Measurements from ENCODE around the gene CORIN. TPM values are rescaled to one million over a fixed set of nuclear protein-coding genes. Genes with fewer than 3 reads are reported as not detected.

CORIN gene
- total and polyA plus RNA-seq, 2 experiments from 2014 or later = not detected

DNA sequence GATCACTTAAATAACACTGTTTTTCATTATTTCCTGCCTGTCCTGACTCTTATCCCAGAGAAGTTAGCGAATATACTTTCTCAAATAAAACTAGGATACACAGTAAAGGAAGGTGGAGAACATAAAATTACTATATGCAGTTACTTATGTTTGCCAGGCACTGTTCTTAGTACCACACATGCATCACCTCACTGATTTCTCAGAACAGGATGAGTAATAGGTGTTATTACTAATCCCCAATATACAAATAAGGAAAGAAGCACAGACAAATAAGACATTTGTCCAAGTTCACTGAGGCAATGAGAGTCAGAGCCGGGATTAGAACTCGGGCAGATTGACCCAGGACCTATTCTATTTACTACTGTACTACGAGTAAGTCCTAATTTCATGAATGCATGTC lies 91.7 kb downstream of the CORIN start:
- H3K4me1 ChIP-seq (ENCODE audit: insufficient read depth) = peaks cover 15% of the 10 kb centered on the region
- DNase-seq (ENCODE audit: low spot score) (no peak), ATAC-seq (no peak)
- TF ChIP-seq, protein P1, sequence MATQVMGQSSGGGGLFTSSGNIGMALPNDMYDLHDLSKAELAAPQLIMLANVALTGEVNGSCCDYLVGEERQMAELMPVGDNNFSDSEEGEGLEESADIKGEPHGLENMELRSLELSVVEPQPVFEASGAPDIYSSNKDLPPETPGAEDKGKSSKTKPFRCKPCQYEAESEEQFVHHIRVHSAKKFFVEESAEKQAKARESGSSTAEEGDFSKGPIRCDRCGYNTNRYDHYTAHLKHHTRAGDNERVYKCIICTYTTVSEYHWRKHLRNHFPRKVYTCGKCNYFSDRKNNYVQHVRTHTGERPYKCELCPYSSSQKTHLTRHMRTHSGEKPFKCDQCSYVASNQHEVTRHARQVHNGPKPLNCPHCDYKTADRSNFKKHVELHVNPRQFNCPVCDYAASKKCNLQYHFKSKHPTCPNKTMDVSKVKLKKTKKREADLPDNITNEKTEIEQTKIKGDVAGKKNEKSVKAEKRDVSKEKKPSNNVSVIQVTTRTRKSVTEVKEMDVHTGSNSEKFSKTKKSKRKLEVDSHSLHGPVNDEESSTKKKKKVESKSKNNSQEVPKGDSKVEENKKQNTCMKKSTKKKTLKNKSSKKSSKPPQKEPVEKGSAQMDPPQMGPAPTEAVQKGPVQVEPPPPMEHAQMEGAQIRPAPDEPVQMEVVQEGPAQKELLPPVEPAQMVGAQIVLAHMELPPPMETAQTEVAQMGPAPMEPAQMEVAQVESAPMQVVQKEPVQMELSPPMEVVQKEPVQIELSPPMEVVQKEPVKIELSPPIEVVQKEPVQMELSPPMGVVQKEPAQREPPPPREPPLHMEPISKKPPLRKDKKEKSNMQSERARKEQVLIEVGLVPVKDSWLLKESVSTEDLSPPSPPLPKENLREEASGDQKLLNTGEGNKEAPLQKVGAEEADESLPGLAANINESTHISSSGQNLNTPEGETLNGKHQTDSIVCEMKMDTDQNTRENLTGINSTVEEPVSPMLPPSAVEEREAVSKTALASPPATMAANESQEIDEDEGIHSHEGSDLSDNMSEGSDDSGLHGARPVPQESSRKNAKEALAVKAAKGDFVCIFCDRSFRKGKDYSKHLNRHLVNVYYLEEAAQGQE (IDR thresholded peaks at IDR 0.05; ENCODE audit: unreplicated experiment) = no peak
- TF ChIP-seq ZNF331 (CRISPR knock-in tag; IDR thresholded peaks at IDR 0.05; ENCODE audit: low read depth) = no peak
- TF ChIP-seq, protein P2, sequence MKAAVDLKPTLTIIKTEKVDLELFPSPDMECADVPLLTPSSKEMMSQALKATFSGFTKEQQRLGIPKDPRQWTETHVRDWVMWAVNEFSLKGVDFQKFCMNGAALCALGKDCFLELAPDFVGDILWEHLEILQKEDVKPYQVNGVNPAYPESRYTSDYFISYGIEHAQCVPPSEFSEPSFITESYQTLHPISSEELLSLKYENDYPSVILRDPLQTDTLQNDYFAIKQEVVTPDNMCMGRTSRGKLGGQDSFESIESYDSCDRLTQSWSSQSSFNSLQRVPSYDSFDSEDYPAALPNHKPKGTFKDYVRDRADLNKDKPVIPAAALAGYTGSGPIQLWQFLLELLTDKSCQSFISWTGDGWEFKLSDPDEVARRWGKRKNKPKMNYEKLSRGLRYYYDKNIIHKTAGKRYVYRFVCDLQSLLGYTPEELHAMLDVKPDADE (IDR thresholded peaks at IDR 0.05) = no peak
- no peak for TF ChIP-seq EZH2phosphoT487 (IDR thresholded peaks at IDR 0.05; ENCODE audit: unreplicated experiment)
- no peak for TF ChIP-seq NANOG (IDR thresholded peaks at IDR 0.05; ENCODE audit: borderline replicate concordance)
- TF ChIP-seq JUNB (IDR thresholded peaks at IDR 0.05; ENCODE audit: unreplicated experiment) = no peak
- TF ChIP-seq, protein P3, sequence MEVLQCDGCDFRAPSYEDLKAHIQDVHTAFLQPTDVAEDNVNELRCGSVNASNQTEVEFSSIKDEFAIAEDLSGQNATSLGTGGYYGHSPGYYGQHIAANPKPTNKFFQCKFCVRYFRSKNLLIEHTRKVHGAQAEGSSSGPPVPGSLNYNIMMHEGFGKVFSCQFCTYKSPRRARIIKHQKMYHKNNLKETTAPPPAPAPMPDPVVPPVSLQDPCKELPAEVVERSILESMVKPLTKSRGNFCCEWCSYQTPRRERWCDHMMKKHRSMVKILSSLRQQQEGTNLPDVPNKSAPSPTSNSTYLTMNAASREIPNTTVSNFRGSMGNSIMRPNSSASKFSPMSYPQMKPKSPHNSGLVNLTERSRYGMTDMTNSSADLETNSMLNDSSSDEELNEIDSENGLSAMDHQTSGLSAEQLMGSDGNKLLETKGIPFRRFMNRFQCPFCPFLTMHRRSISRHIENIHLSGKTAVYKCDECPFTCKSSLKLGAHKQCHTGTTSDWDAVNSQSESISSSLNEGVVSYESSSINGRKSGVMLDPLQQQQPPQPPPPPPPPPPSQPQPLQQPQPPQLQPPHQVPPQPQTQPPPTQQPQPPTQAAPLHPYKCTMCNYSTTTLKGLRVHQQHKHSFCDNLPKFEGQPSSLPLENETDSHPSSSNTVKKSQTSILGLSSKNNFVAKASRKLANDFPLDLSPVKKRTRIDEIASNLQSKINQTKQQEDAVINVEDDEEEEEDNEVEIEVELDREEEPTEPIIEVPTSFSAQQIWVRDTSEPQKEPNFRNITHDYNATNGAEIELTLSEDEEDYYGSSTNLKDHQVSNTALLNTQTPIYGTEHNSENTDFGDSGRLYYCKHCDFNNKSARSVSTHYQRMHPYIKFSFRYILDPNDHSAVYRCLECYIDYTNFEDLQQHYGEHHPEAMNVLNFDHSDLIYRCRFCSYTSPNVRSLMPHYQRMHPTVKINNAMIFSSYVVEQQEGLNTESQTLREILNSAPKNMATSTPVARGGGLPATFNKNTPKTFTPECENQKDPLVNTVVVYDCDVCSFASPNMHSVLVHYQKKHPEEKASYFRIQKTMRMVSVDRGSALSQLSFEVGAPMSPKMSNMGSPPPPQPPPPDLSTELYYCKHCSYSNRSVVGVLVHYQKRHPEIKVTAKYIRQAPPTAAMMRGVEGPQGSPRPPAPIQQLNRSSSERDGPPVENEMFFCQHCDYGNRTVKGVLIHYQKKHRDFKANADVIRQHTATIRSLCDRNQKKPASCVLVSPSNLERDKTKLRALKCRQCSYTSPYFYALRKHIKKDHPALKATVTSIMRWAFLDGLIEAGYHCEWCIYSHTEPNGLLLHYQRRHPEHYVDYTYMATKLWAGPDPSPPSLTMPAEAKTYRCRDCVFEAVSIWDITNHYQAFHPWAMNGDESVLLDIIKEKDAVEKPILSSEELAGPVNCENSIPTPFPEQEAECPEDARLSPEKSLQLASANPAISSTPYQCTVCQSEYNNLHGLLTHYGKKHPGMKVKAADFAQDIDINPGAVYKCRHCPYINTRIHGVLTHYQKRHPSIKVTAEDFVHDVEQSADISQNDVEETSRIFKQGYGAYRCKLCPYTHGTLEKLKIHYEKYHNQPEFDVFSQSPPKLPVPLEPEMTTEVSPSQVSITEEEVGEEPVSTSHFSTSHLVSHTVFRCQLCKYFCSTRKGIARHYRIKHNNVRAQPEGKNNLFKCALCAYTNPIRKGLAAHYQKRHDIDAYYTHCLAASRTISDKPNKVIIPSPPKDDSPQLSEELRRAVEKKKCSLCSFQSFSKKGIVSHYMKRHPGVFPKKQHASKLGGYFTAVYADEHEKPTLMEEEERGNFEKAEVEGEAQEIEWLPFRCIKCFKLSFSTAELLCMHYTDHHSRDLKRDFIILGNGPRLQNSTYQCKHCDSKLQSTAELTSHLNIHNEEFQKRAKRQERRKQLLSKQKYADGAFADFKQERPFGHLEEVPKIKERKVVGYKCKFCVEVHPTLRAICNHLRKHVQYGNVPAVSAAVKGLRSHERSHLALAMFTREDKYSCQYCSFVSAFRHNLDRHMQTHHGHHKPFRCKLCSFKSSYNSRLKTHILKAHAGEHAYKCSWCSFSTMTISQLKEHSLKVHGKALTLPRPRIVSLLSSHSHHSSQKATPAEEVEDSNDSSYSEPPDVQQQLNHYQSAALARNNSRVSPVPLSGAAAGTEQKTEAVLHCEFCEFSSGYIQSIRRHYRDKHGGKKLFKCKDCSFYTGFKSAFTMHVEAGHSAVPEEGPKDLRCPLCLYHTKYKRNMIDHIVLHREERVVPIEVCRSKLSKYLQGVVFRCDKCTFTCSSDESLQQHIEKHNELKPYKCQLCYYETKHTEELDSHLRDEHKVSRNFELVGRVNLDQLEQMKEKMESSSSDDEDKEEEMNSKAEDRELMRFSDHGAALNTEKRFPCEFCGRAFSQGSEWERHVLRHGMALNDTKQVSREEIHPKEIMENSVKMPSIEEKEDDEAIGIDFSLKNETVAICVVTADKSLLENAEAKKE (CRISPR knock-in tag; IDR thresholded peaks at IDR 0.05) = no peak
- TF ChIP-seq EZH2 (IDR thresholded peaks at IDR 0.05; ENCODE audit: low read depth, unreplicated experiment) = no peak
- TF ChIP-seq STAT1 (IDR thresholded peaks at IDR 0.05; ENCODE audit: unreplicated experiment) = no peak
- TF ChIP-seq POLR2AphosphoS5 (IDR thresholded peaks at IDR 0.05; ENCODE audit: low read depth) = no peak
- no peak for TF ChIP-seq ZNF114 (CRISPR knock-in tag; IDR thresholded peaks at IDR 0.05)
- no peak for TF ChIP-seq CREB1 (CRISPR knock-in tag; IDR thresholded peaks at IDR 0.05; ENCODE audit: low read depth)
- TF ChIP-seq, protein P4, sequence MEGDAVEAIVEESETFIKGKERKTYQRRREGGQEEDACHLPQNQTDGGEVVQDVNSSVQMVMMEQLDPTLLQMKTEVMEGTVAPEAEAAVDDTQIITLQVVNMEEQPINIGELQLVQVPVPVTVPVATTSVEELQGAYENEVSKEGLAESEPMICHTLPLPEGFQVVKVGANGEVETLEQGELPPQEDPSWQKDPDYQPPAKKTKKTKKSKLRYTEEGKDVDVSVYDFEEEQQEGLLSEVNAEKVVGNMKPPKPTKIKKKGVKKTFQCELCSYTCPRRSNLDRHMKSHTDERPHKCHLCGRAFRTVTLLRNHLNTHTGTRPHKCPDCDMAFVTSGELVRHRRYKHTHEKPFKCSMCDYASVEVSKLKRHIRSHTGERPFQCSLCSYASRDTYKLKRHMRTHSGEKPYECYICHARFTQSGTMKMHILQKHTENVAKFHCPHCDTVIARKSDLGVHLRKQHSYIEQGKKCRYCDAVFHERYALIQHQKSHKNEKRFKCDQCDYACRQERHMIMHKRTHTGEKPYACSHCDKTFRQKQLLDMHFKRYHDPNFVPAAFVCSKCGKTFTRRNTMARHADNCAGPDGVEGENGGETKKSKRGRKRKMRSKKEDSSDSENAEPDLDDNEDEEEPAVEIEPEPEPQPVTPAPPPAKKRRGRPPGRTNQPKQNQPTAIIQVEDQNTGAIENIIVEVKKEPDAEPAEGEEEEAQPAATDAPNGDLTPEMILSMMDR (conservative IDR thresholded peaks at IDR 0.05; ENCODE audit: low read depth in 2 of 2) = no peak
- H3K36me3 ChIP-seq (ENCODE audit: insufficient read depth) = no peaks in the 10 kb centered on the region
- no peak overlapping the region for H3K4me2 ChIP-seq
- Mint-ChIP-seq H3K27me3 (ENCODE audit: insufficient read depth, low read depth, poor library complexity) (peaks cover 2% of the 10 kb centered on the region), H3K9me3 (peaks cover 4% of the 10 kb centered on the region; the same call in 2 of the 3 replicates), H3K36me3 (ENCODE audit: low read depth) (no peaks in the 10 kb centered on the region), H3K27ac (no peak overlapping the region), H3K4me3 (no peak overlapping the region), H3K4me1 (peaks cover 15% of the 10 kb centered on the region)
- H4K20me1 ChIP-seq (replicated peaks; ENCODE audit: insufficient read depth) = no peaks in the 10 kb centered on the region
- H3K4me3 ChIP-seq = no peak overlapping the region
- H3K27me3 ChIP-seq (ENCODE audit: insufficient read depth) = no peaks in the 10 kb centered on the region
- no peak overlapping the region for H3K27ac ChIP-seq (ENCODE audit: low read depth)
- no peaks in the 10 kb centered on the region for H3K9me2 ChIP-seq (ENCODE audit: insufficient read depth)
- H3K79me2 ChIP-seq (replicated peaks; ENCODE audit: insufficient read depth) = no peaks in the 10 kb centered on the region
- no peak overlapping the region for H2AFZ ChIP-seq
- no peaks in the 10 kb centered on the region for H3F3A ChIP-seq (replicated peaks; ENCODE audit: low read depth)

Measured in GM23338 (cell line).